GM12891 (cell line): Measurements from ENCODE around the gene TRAP1.

Experiments used
- PAX5 ChIP-seq: IDR thresholded peaks from 2 replicates; pipeline ENCODE4 v1.6.1; 2011; ENCODE audit warnings: low read length, moderate library complexity, mild to moderate bottlenecking; ENCODE audit not compliant: insufficient read depth, severe bottlenecking
- POLR2A ChIP-seq: IDR thresholded peaks from 2 replicates; pipeline ENCODE4 v1.6.1; 2011; ENCODE audit warnings: low read depth, low read length, control low read depth
- POLR2AphosphoS5 ChIP-seq: IDR thresholded peaks from 2 replicates; pipeline ENCODE4 v1.6.1; 2011; ENCODE audit warnings: low read depth, low read length, control low read depth
- SPI1 ChIP-seq: IDR thresholded peaks from 2 replicates; pipeline ENCODE4 v1.6.1; 2011; ENCODE audit warnings: low read depth, low read length, control low read depth
- TAF1 ChIP-seq: IDR thresholded peaks from 2 replicates; pipeline ENCODE4 v1.6.1; 2011; ENCODE audit warnings: low read depth, low read length, control low read depth

GRCh38 chr16:3727806-3728381 lies 10.6 kb upstream of the TRAP1 start:
- TF ChIP-seq TAF1 = no peak
- no peak for TF ChIP-seq POLR2A
- no peak for TF ChIP-seq POLR2AphosphoS5
- TF ChIP-seq PAX5 = no peak
- no peak for TF ChIP-seq SPI1
